ENCODE results near the gene PCBP3. TPM values are rescaled to one million over a fixed set of nuclear protein-coding genes. Genes with fewer than 3 reads are reported as not detected.

The PCBP3 gene
- polyA plus RNA-seq, 1 experiment: 1.6 TPM

DNA sequence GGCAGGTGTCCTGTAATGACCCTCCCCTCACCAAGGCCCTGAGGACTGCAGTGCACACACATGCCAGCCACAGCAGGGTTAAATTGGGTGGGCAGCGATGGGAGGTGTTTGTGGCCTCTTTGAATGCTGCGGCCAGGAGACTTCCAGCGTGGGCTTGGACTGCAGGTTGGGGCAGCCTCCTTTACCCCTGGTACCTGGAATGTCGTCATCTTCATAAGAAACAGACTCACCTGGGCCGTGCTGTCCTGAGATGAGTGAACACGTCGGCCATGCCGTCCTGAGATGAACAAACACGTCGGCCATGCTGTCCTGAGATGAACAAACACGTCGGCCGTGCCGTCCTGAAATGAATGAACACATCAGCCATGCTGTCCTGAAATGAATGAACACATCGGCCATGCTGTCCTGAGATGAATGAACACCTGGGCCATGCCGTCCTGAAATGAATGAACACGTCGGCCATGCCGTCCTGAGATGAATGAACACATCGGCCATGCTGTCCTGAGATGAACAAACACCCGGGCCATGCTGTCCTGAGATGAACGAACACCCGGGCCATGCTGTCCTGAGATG is 288.0 kb downstream of the PCBP3 start:
- ChIA-PET CTCF (no interaction called here), POLR2A (no interaction called here)
- DNase-seq (ENCODE audit: low read depth, low spot score): no peak
- H3K27ac ChIP-seq (ENCODE audit: low read depth, low read length): no peak overlapping the region
- H3K4me3 ChIP-seq (ENCODE audit: low read depth, low read length): no peak overlapping the region
- H3K9me3 ChIP-seq (ENCODE audit: control insufficient read depth, insufficient read depth, low read length): peaks cover 27% of the 10 kb centered on the region
- TF ChIP-seq CTCF (IDR thresholded peaks at IDR 0.05; ENCODE audit: low read depth, low read length): no peak
- peaks cover 10% of the 10 kb centered on the region for H3K27me3 ChIP-seq (ENCODE audit: control insufficient read depth, insufficient read depth, low read length)

DNA sequence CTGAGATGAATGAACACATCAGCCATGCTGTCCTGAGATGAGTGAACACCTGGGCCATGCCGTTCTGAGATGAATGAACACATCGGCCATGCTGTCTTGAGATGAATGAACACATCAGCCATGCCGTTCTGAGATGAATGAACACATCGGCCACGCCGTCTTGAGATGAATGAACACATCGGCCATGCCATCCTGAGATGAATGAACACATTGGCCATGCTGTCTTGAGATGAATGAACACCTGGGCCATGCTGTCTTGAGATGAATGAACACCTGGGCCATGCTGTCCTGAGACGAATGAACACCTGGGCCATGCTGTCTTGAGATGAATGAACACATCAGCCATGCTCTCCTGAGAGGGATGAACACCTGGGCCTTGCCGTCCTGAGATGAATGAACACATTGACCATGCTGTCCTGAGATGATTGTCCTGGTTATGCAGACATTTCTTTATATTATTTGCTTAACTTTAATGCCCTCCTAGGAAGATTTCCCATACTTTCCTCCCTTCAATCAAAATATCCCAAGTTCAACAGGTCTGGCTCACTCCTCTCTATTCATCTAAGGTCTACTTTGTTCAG is 289.5 kb downstream of the PCBP3 start:
- H3K4me3 ChIP-seq (ENCODE audit: low read depth, low read length): no peak overlapping the region
- POLR2A ChIA-PET: no interaction called here
- peaks cover 31% of the 10 kb centered on the region for H3K9me3 ChIP-seq (ENCODE audit: control insufficient read depth, insufficient read depth, low read length)
- CTCF ChIA-PET: no interaction called here
- no peak overlapping the region for H3K27ac ChIP-seq (ENCODE audit: low read depth, low read length)
- TF ChIP-seq CTCF (IDR thresholded peaks at IDR 0.05; ENCODE audit: low read depth, low read length): no peak
- H3K27me3 ChIP-seq (ENCODE audit: control insufficient read depth, insufficient read depth, low read length): peaks cover 10% of the 10 kb centered on the region
- no peak for DNase-seq (ENCODE audit: low read depth, low spot score)

DNA sequence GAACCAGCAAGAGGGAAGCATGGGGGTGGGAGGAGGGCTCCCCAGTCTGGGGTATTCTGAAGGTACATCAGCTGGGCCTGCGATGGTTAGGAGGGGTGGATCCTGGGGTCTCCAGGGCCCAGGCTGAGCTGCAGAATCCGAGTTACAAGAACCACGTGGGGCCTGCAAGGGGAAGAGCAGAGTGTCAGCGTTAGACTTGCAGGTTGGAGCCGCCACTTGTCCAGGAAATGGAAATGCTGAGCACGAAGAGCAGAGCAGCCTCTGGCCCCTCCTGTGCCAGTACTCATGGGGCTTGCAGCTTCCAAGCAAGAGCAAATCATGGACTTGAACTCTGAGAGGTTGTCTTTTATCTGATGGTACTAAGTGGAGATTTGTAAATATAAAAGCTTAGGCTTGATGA is 290.6 kb downstream of the PCBP3 start:
- POLR2A ChIA-PET: no interaction called here
- Histone ChIP-seq H3K27ac (ENCODE audit: low read depth, low read length) (no peak overlapping the region), H3K27me3 (ENCODE audit: control insufficient read depth, insufficient read depth, low read length) (peaks cover 10% of the 10 kb centered on the region), H3K9me3 (ENCODE audit: control insufficient read depth, insufficient read depth, low read length) (peaks cover 31% of the 10 kb centered on the region), H3K4me3 (ENCODE audit: low read depth, low read length) (no peak overlapping the region)
- no peak for TF ChIP-seq CTCF (IDR thresholded peaks at IDR 0.05; ENCODE audit: low read depth, low read length)
- DNase-seq (ENCODE audit: low read depth, low spot score): no peak
- CTCF ChIA-PET: no interaction called here

DNA sequence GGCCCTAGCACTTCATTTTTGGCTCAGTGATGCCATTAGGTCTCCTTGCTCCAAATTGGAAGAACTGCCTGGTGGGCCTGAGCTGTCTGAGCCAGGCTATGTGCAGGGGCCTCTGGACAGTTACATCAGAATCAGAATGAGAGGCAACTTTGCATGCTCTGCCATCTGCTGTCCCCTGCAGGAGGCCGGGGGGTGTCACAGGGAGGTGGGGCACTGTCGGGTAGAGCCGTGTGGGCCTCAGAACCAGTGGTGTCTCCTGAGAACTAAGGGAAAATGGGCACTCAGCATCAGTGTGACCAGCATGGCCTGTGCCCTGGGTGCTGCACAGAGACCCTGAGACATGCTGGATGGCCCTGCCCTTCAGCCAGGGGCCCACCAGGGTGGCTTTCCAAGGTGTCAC is 291.0 kb downstream of the PCBP3 start:
- no peak for TF ChIP-seq CTCF (IDR thresholded peaks at IDR 0.05; ENCODE audit: low read depth, low read length)
- H3K9me3 ChIP-seq (ENCODE audit: control insufficient read depth, insufficient read depth, low read length): peaks cover 32% of the 10 kb centered on the region
- POLR2A ChIA-PET: no interaction called here
- CTCF ChIA-PET: no interaction called here
- H3K27ac ChIP-seq (ENCODE audit: low read depth, low read length): no peak overlapping the region
- no peak overlapping the region for H3K4me3 ChIP-seq (ENCODE audit: low read depth, low read length)
- H3K27me3 ChIP-seq (ENCODE audit: control insufficient read depth, insufficient read depth, low read length): peaks cover 8% of the 10 kb centered on the region
- no peak for DNase-seq (ENCODE audit: low read depth, low spot score)

- CTCF ChIA-PET: no interaction called here
- no peak for TF ChIP-seq CTCF (IDR thresholded peaks at IDR 0.05; ENCODE audit: low read depth, low read length)
- DNase-seq (ENCODE audit: low read depth, low spot score): no peak
- H3K9me3 ChIP-seq (ENCODE audit: control insufficient read depth, insufficient read depth, low read length): peaks cover 34% of the 10 kb centered on the region
- peaks cover 8% of the 10 kb centered on the region for H3K27me3 ChIP-seq (ENCODE audit: control insufficient read depth, insufficient read depth, low read length)
- H3K4me3 ChIP-seq (ENCODE audit: low read depth, low read length): no peak overlapping the region
- POLR2A ChIA-PET: no interaction called here
- no peak overlapping the region for H3K27ac ChIP-seq (ENCODE audit: low read depth, low read length)
Measured at GRCh38 chr21:45935628-45936027, 292.1 kb downstream of the PCBP3 start.
